WTC11 (cell line): ENCODE data around the gene HYDIN. TPM values are rescaled to one million over a fixed set of nuclear protein-coding genes. Genes with fewer than 3 reads are reported as not detected.

Experiments
- ATAC-seq: fragments of 200-7000 bp; cut with Tn5 transposase; 2 replicates; pipeline ENCODE4 v1.10.0; 2021; ENCODE audit warnings: mild to moderate bottlenecking, moderate library complexity
- CTCF ChIA-PET: fragments of 300-600 bp; sonication (Branson Sonifier 250); formaldehyde crosslinking; loops from one replicate; lab custom pipeline; 2021; ENCODE audit warnings: antibody characterized with exemption; lab: Charles Lee
- POLR2A ChIA-PET: fragments of 350-600 bp; sonication (Branson Sonifier 250); formaldehyde crosslinking; loops from one replicate; lab custom pipeline; 2021; ENCODE audit warnings: antibody characterized with exemption; lab: Charles Lee
- DNase-seq: peaks from one replicate; pipeline ENCODE4 v3.0.0; 2021; ENCODE audit warnings: low spot score
- H3K27ac Mint-ChIP-seq: 2 replicates; pipeline ENCODE4 v1.8.0; 2021; ENCODE audit warnings: mixed read lengths
- H3K27me3 Mint-ChIP-seq: 2 replicates; pipeline ENCODE4 v1.8.0; 2021; ENCODE audit warnings: low read depth, mild to moderate bottlenecking, moderate library complexity, mixed read lengths
- H3K36me3 Mint-ChIP-seq: 2 replicates; pipeline ENCODE4 v1.8.0; 2021; ENCODE audit warnings: mixed read lengths
- H3K4me1 Mint-ChIP-seq: 2 replicates; pipeline ENCODE4 v1.8.0; 2022; ENCODE audit warnings: mixed read lengths
- H3K4me3 Mint-ChIP-seq: 2 replicates; pipeline ENCODE4 v1.8.0; 2021; ENCODE audit warnings: mild to moderate bottlenecking, moderate library complexity, mixed read lengths
- H3K9me3 Mint-ChIP-seq: 2 replicates; pipeline ENCODE4 v1.8.0; 2021; ENCODE audit warnings: mixed read lengths
- AR ChIP-seq: fragments of 250-450 bp; sonication (Bioruptor Pico); IDR thresholded peaks from 2 replicates; pipeline ENCODE4 v1.9.0; 2021; ENCODE audit warnings: mild to moderate bottlenecking
- CREM ChIP-seq: sonication (generic); formaldehyde crosslinking; IDR thresholded peaks from 2 replicates; pipeline ENCODE4 v1.8.1; 2022; ENCODE audit warnings: mild to moderate bottlenecking, missing genetic modification reagents, moderate library complexity
- E2F1 ChIP-seq: sonication (generic); formaldehyde crosslinking; IDR thresholded peaks from 2 replicates; pipeline ENCODE4 v1.8.0; 2022; ENCODE audit warnings: mild to moderate bottlenecking, missing genetic modification reagents
- E2F4 ChIP-seq: sonication (generic); formaldehyde crosslinking; IDR thresholded peaks from 2 replicates; pipeline ENCODE4 v1.8.1; 2022; ENCODE audit warnings: low read depth, mild to moderate bottlenecking, moderate library complexity, missing genetic modification reagents, borderline replicate concordance
- E2F5 ChIP-seq: sonication (generic); formaldehyde crosslinking; IDR thresholded peaks from 2 replicates; pipeline ENCODE4 v1.8.1; 2022; ENCODE audit warnings: mild to moderate bottlenecking, moderate library complexity, missing genetic modification reagents
- FOXP1 ChIP-seq: sonication (generic); formaldehyde crosslinking; IDR thresholded peaks from 2 replicates; pipeline ENCODE4 v1.8.0; 2022; ENCODE audit warnings: missing genetic modification reagents, mild to moderate bottlenecking, moderate library complexity, borderline replicate concordance
- HMGA2 ChIP-seq: fragments of 250-450 bp; sonication (Bioruptor Pico); IDR thresholded peaks from 2 replicates; pipeline ENCODE4 v1.4.0; 2021; ENCODE audit warnings: mild to moderate bottlenecking, moderate library complexity
- HMGXB4 ChIP-seq: sonication (generic); formaldehyde crosslinking; IDR thresholded peaks from 2 replicates; pipeline ENCODE4 v1.8.1; 2023; ENCODE audit warnings: mild to moderate bottlenecking, moderate library complexity, missing genetic modification reagents
- IRF1 ChIP-seq: sonication (generic); formaldehyde crosslinking; IDR thresholded peaks from 2 replicates; pipeline ENCODE4 v1.8.0; 2023; ENCODE audit warnings: missing genetic modification reagents
- KAT7 ChIP-seq: sonication (generic); formaldehyde crosslinking; IDR thresholded peaks from 2 replicates; pipeline ENCODE4 v1.8.1; 2023; ENCODE audit warnings: missing genetic modification reagents, mild to moderate bottlenecking, borderline replicate concordance
- NFYB ChIP-seq: sonication (generic); formaldehyde crosslinking; conservative IDR thresholded peaks from 2 replicates; pipeline ENCODE4 v1.8.0; 2022; ENCODE audit warnings: low read depth, missing genetic modification reagents
- NR2C2 ChIP-seq: sonication (generic); formaldehyde crosslinking; IDR thresholded peaks from 2 replicates; pipeline ENCODE4 v1.8.0; 2022; ENCODE audit warnings: mild to moderate bottlenecking, missing genetic modification reagents
- SMAD4 ChIP-seq: sonication (generic); formaldehyde crosslinking; IDR thresholded peaks from 2 replicates; pipeline ENCODE4 v1.8.0; 2022; ENCODE audit warnings: mild to moderate bottlenecking, missing genetic modification reagents
- SP1 ChIP-seq: sonication (generic); formaldehyde crosslinking; conservative IDR thresholded peaks from 2 replicates; pipeline ENCODE4 v1.8.1; 2022; ENCODE audit warnings: missing genetic modification reagents
- STAT6 ChIP-seq: sonication (generic); formaldehyde crosslinking; conservative IDR thresholded peaks from 2 replicates; pipeline ENCODE4 v1.8.1; 2023; ENCODE audit warnings: mild to moderate bottlenecking, low read depth, missing genetic modification reagents, moderate library complexity
- ZMAT4 ChIP-seq: fragments of 250-450 bp; sonication (Bioruptor Pico); IDR thresholded peaks from 2 replicates; pipeline ENCODE4 v1.9.0; 2021; ENCODE audit warnings: mild to moderate bottlenecking
- ZNF121 ChIP-seq: sonication (generic); formaldehyde crosslinking; IDR thresholded peaks from 2 replicates; pipeline ENCODE4 v1.8.0; 2023; ENCODE audit warnings: missing genetic modification reagents
- ZNF317 ChIP-seq: sonication (generic); formaldehyde crosslinking; IDR thresholded peaks from 2 replicates; pipeline ENCODE4 v1.8.1; 2023; ENCODE audit warnings: low read depth, mild to moderate bottlenecking, moderate library complexity, missing genetic modification reagents, borderline replicate concordance
- ZNF532 ChIP-seq: fragments of 250-450 bp; sonication (Bioruptor Pico); IDR thresholded peaks from 2 replicates; pipeline ENCODE4 v1.9.0; 2021; ENCODE audit warnings: mild to moderate bottlenecking, borderline replicate concordance
- total RNA-seq: library from RNA; stranded (reverse); gene quantifications from 3 replicates; pipeline ENCODE4 v1.2.3, GENCODE V29; 2021

The HYDIN gene
- total RNA-seq, 1 experiment from 2014 or later: 2.6 TPM

GRCh38 chr16:70805380-70805779 lies 425.1 kb downstream of the HYDIN start:
- DNase-seq: no peak
- Mint-ChIP-seq H3K4me3 (no peak overlapping the region), H3K27me3 (peaks cover 87% of the 10 kb centered on the region), H3K27ac (no peak overlapping the region)
- ChIA-PET CTCF (no interaction called here), POLR2A (no interaction called here)
- TF ChIP-seq CREM (no peak), AR (no peak), NFYB (CRISPR knock-in tag) (no peak), FOXP1 (CRISPR knock-in tag) (no peak), IRF1 (CRISPR knock-in tag) (no peak), SP1 (CRISPR knock-in tag) (no peak), E2F1 (CRISPR knock-in tag) (no peak), E2F4 (CRISPR knock-in tag) (no peak), HMGXB4 (CRISPR knock-in tag) (no peak), ZNF317 (CRISPR knock-in tag) (no peak), E2F5 (CRISPR knock-in tag) (no peak), HMGA2 (no peak), NR2C2 (no peak), ZMAT4 (CRISPR knock-in tag) (no peak)
- TF ChIP-seq, all 79 proteins: peak for 0
- peaks cover 9% of the 10 kb centered on the region for H3K4me1 Mint-ChIP-seq
- H3K36me3 Mint-ChIP-seq: no peaks in the 10 kb centered on the region
- no peak for ATAC-seq
- peaks cover 15% of the 10 kb centered on the region; the same call in 1 of the 2 replicates for H3K9me3 Mint-ChIP-seq

GRCh38 chr16:70804734-70805169 lies 425.8 kb downstream of the HYDIN start:
- Mint-ChIP-seq H3K27ac (no peak overlapping the region), H3K4me1 (peaks cover 15% of the 10 kb centered on the region), H3K36me3 (no peaks in the 10 kb centered on the region), H3K4me3 (no peak overlapping the region), H3K9me3 (peaks cover 15% of the 10 kb centered on the region; the same call in 1 of the 2 replicates), H3K27me3 (peaks cover 82% of the 10 kb centered on the region)
- DNase-seq: no peak
- ChIA-PET CTCF (no interaction called here), POLR2A (no interaction called here)
- no peak for ATAC-seq
- TF ChIP-seq KAT7 (CRISPR knock-in tag) (no peak), ZNF532 (CRISPR knock-in tag) (no peak), SMAD4 (CRISPR knock-in tag) (no peak), ZNF121 (CRISPR knock-in tag) (no peak), STAT6 (no peak)
